KBM-7 (cell line): Measurements from ENCODE around the gene LRRC75A.
"Not testable (repeated sequence)": the region's sequence is repeated elsewhere in the genome, so short reads cannot be mapped to it uniquely, and the experiment has no call there.

Source experiments
- DNase-seq: peaks from one replicate; pipeline ENCODE4 v3.0.0-alpha.2; 2015
- in situ Hi-C: fragments of 300-500 bp; cut with MboI; formaldehyde crosslinking; loops from 2 replicates; pipeline ENCODE4 v1.14.3; 2020; ENCODE audit warnings: low sequenced_read_pairs, low pct_unique_long_range_greater_than_20kb, mixed read lengths

The LRRC75A gene

GRCh38 chr17:16460796-16461605, 31.0 kb downstream of the LRRC75A start:
- DNase-seq = no peak
- in situ Hi-C loops = no loop called here

GRCh38 chr17:16459855-16460550, 32.0 kb downstream of the LRRC75A start:
- in situ Hi-C loops = no loop called here
- DNase-seq = no peak

- in situ Hi-C loops = no loop called here
- no peak for DNase-seq
Observed at GRCh38 chr17:16459271-16459670, 32.7 kb downstream of the LRRC75A start.

GRCh38 chr17:16456742-16457316, 35.2 kb downstream of the LRRC75A start:
- no peak for DNase-seq
- in situ Hi-C loops = no loop called here

GRCh38 chr17:16455997-16456741, 35.8 kb downstream of the LRRC75A start:
- no peak for DNase-seq
- in situ Hi-C loops = no loop called here

GRCh38 chr17:16453493-16453851, 38.5 kb downstream of the LRRC75A start:
- in situ Hi-C loops = no loop called here
- DNase-seq = no peak

GRCh38 chr17:16452268-16452667, 39.7 kb downstream of the LRRC75A start:
- in situ Hi-C loops, DNase-seq: not testable (repeated sequence)

- in situ Hi-C loops = no loop called here
Observed at GRCh38 chr17:16450028-16450427, 42.0 kb downstream of the LRRC75A start.

GRCh38 chr17:16449121-16449570, 42.8 kb downstream of the LRRC75A start:
- in situ Hi-C loops = no loop called here

More at GRCh38 chr17:16450028-16450427, 42.0 kb downstream of the LRRC75A start:
- no peak for DNase-seq

GRCh38 chr17:16448490-16448889, 43.5 kb downstream of the LRRC75A start:
- no peak for DNase-seq
- in situ Hi-C loops = no loop called here

More at GRCh38 chr17:16449121-16449570, 42.8 kb downstream of the LRRC75A start:
- no peak for DNase-seq

GRCh38 chr17:16447676-16448075, 44.3 kb downstream of the LRRC75A start:
- in situ Hi-C loops = no loop called here
- DNase-seq = no peak

- in situ Hi-C loops = no loop called here
- DNase-seq = no peak
Observed at GRCh38 chr17:16446338-16446983, 45.5 kb downstream of the LRRC75A start.

GRCh38 chr17:16444258-16444886, 47.6 kb downstream of the LRRC75A start:
- peak; percentile 52 for DNase-seq

GRCh38 chr17:16443511-16444257, 48.3 kb downstream of the LRRC75A start:
- peak; percentile 47 for DNase-seq
- in situ Hi-C loops = no loop called here

More at GRCh38 chr17:16444258-16444886, 47.6 kb downstream of the LRRC75A start:
- in situ Hi-C loops = no loop called here

GRCh38 chr17:16442594-16443510, 49.1 kb downstream of the LRRC75A start:
- DNase-seq = peak; percentile 28
- in situ Hi-C loops = no loop called here

- DNase-seq = peak; percentile 78
- in situ Hi-C loops = no loop called here
Observed at GRCh38 chr17:16442141-16442540, 49.9 kb downstream of the LRRC75A start.
